Chondrocyte (in vitro differentiated cells): ENCODE data around the gene SNCAIP. TPM values are rescaled to one million over a fixed set of nuclear protein-coding genes. Genes with fewer than 3 reads are reported as not detected.

Source experiments
- DNase-seq: peaks from one replicate; pipeline ENCODE4 v3.0.0; 2021; ENCODE audit warnings: mixed read lengths, low spot score
- H3K27ac Mint-ChIP-seq: one replicate; pipeline ENCODE4 v1.8.0; 2021; ENCODE audit warnings: mild to moderate bottlenecking, moderate library complexity, mixed read lengths; ENCODE audit not compliant: unreplicated experiment
- H3K27me3 Mint-ChIP-seq: 2 replicates; pipeline ENCODE4 v1.8.0; 2021; ENCODE audit warnings: low read depth, mixed read lengths
- H3K36me3 Mint-ChIP-seq: 2 replicates; pipeline ENCODE4 v1.8.0; 2021; ENCODE audit warnings: low read depth, mixed read lengths
- H3K4me1 Mint-ChIP-seq: 2 replicates; pipeline ENCODE4 v1.8.0; 2021; ENCODE audit warnings: low read depth, mild to moderate bottlenecking, mixed read lengths
- H3K4me3 Mint-ChIP-seq: one replicate; pipeline ENCODE4 v1.8.0; 2021; ENCODE audit warnings: mild to moderate bottlenecking, moderate library complexity, mixed read lengths; ENCODE audit not compliant: unreplicated experiment
- H3K9me3 Mint-ChIP-seq: 2 replicates; pipeline ENCODE4 v1.8.0; 2021; ENCODE audit warnings: low read depth, mixed read lengths
- total RNA-seq: library from RNA; stranded (reverse); gene quantifications from 3 replicates; pipeline ENCODE4 v1.2.1, GENCODE V29; 2021
- TF ChIP-seq, protein P1 (sequence below): fragments of 200-600 bp; sonication (generic); IDR thresholded peaks from 2 replicates; pipeline ENCODE4 v1.5.0; 2021; ENCODE audit warnings: antibody characterized with exemption, mild to moderate bottlenecking, moderate library complexity

Gene SNCAIP
- total RNA-seq, 1 donor from 2014 or later, result 1.2 TPM

GRCh38 chr5:122435761-122436160, 123.7 kb downstream of the SNCAIP start:
- no peaks in the 10 kb centered on the region for H3K27me3 Mint-ChIP-seq
- H3K27ac Mint-ChIP-seq, result no peak overlapping the region

DNA sequence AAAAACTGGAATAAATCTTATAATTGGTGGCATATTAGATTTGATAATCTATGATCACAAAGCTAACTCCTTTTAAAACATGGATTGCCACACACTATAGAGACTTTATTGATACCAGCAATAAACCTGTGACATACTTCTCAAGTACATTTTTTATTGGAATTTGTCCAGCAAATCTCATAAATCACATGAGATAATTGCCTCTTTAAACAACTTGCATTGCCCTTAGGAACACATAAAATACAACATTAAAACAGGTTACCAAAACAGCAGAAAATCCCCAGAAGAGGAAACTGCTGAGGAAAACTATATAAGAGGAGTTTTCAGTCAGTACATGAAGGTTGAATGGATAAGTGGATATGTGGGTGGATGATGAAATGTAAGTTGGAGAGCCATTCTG, 124.6 kb downstream of the SNCAIP start:
- H3K27ac Mint-ChIP-seq, result no peak overlapping the region
- H3K9me3 Mint-ChIP-seq, result peaks cover 3% of the 10 kb centered on the region
- TF ChIP-seq, protein P1, sequence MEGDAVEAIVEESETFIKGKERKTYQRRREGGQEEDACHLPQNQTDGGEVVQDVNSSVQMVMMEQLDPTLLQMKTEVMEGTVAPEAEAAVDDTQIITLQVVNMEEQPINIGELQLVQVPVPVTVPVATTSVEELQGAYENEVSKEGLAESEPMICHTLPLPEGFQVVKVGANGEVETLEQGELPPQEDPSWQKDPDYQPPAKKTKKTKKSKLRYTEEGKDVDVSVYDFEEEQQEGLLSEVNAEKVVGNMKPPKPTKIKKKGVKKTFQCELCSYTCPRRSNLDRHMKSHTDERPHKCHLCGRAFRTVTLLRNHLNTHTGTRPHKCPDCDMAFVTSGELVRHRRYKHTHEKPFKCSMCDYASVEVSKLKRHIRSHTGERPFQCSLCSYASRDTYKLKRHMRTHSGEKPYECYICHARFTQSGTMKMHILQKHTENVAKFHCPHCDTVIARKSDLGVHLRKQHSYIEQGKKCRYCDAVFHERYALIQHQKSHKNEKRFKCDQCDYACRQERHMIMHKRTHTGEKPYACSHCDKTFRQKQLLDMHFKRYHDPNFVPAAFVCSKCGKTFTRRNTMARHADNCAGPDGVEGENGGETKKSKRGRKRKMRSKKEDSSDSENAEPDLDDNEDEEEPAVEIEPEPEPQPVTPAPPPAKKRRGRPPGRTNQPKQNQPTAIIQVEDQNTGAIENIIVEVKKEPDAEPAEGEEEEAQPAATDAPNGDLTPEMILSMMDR, result no peak
- H3K27me3 Mint-ChIP-seq, result no peaks in the 10 kb centered on the region
- H3K4me1 Mint-ChIP-seq, result peaks cover 62% of the 10 kb centered on the region
- DNase-seq, result no peak
- no peaks in the 10 kb centered on the region for H3K36me3 Mint-ChIP-seq
- H3K4me3 Mint-ChIP-seq, result no peak overlapping the region

More at GRCh38 chr5:122435761-122436160, 123.7 kb downstream of the SNCAIP start:
- no peaks in the 10 kb centered on the region for H3K36me3 Mint-ChIP-seq
- H3K4me3 Mint-ChIP-seq, result no peak overlapping the region
- peaks cover 3% of the 10 kb centered on the region for H3K9me3 Mint-ChIP-seq
- TF ChIP-seq, protein P1, result no peak
- peaks cover 55% of the 10 kb centered on the region for H3K4me1 Mint-ChIP-seq
- DNase-seq, result no peak

DNA sequence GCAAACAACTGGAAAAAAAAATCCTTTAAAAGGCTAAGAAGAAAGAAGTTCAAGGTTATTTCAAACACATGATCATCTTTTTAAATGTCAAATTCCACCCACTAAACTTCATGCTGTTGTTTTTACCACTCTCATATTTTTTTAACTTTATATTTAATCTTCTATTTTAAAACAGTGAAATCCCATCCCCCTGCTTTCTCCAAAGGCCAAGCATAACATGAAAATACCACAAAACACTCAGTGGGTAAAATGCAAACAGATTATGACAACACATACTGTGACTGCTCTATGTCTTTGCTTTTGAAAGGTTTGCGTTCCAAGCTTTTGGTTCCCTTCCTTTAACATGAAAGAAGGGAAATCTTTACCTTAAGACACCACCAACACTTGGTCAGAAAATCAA, 127.6 kb downstream of the SNCAIP start:
- H3K36me3 Mint-ChIP-seq, result no peaks in the 10 kb centered on the region
- TF ChIP-seq, protein P1, result no peak
- H3K9me3 Mint-ChIP-seq, result no peaks in the 10 kb centered on the region
- no peak for DNase-seq
- H3K4me1 Mint-ChIP-seq, result peaks cover 77% of the 10 kb centered on the region
- H3K27ac Mint-ChIP-seq, result no peak overlapping the region
- no peak overlapping the region for H3K4me3 Mint-ChIP-seq
- H3K27me3 Mint-ChIP-seq, result no peaks in the 10 kb centered on the region

GRCh38 chr5:122442938-122443337, 130.9 kb downstream of the SNCAIP start:
- TF ChIP-seq, protein P1, result no peak
- Mint-ChIP-seq H3K27me3 (no peaks in the 10 kb centered on the region), H3K27ac (peak overlapping the region; percentile 84), H3K36me3 (no peaks in the 10 kb centered on the region), H3K4me1 (peaks cover 61% of the 10 kb centered on the region), H3K4me3 (no peak overlapping the region), H3K9me3 (no peaks in the 10 kb centered on the region)
- no peak for DNase-seq

DNA sequence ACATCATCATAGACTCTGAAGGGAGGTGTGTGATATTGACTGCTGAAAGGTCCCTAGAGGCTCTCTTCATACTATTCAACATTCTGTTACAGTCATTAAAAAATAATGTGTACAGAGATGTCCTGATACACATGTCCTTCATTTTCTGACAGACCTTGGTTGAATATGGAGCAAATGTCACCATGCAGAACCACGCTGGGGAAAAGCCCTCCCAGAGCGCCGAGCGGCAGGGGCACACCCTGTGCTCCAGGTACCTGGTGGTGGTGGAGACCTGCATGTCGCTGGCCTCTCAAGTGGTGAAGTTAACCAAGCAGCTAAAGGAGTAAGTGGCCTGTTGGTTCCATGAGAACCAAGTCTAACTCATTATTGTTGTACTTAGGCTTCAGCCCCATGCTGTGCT, 132.4 kb downstream of the SNCAIP start:
- H3K9me3 Mint-ChIP-seq, result no peaks in the 10 kb centered on the region
- H3K4me1 Mint-ChIP-seq, result peaks cover 53% of the 10 kb centered on the region
- no peak overlapping the region for H3K4me3 Mint-ChIP-seq
- no peaks in the 10 kb centered on the region for H3K36me3 Mint-ChIP-seq
- no peak overlapping the region for H3K27ac Mint-ChIP-seq
- TF ChIP-seq, protein P1, result no peak
- H3K27me3 Mint-ChIP-seq, result no peaks in the 10 kb centered on the region
- no peak for DNase-seq
